ENCODE data around the gene TMEM144.

TMEM144 gene

GRCh38 chr4:158229768-158230167, 19.5 kb downstream of the TMEM144 start:
- no peak for DNase-seq
- no peak overlapping the region for H3K9ac ChIP-seq (ENCODE audit: low read length)

GRCh38 chr4:158234671-158235070, 24.4 kb downstream of the TMEM144 start:
- H4K20me1 ChIP-seq (ENCODE audit: insufficient read depth, low read length): no peaks in the 10 kb centered on the region
- H3K27ac ChIP-seq (ENCODE audit: low read length): no peak overlapping the region
- no peaks in the 10 kb centered on the region for H3F3A ChIP-seq (ENCODE audit: insufficient read depth, low read length)
- no peak for DNase-seq
- H2AFZ ChIP-seq (ENCODE audit: low read length): no peak overlapping the region
- no peaks in the 10 kb centered on the region for H3K36me3 ChIP-seq (replicated peaks; ENCODE audit: insufficient read depth, low read length)
- H3K9ac ChIP-seq (ENCODE audit: low read length): no peak overlapping the region
- H3K9me3 ChIP-seq (replicated peaks; ENCODE audit: insufficient read depth, low read length): no peaks in the 10 kb centered on the region
- H3K4me3 ChIP-seq (ENCODE audit: low read length): no peak overlapping the region
- H3K79me2 ChIP-seq (ENCODE audit: low read length): no peaks in the 10 kb centered on the region
- no peak overlapping the region for H3K4me2 ChIP-seq (ENCODE audit: low read depth, low read length)
- no peaks in the 10 kb centered on the region for H3K4me1 ChIP-seq (ENCODE audit: low read length)
- H3K9me2 ChIP-seq (replicated peaks; ENCODE audit: insufficient read depth, low read length): no peaks in the 10 kb centered on the region
- TF ChIP-seq EZH2 (optimal IDR thresholded peaks at IDR 0.05; ENCODE audit: low read depth, low read length): no peak
- TF ChIP-seq CTCF (IDR thresholded peaks at IDR 0.05; ENCODE audit: low read length): no peak
- no peak for TF ChIP-seq EZH2phosphoT487 (IDR thresholded peaks at IDR 0.05; ENCODE audit: low read length)
- no peaks in the 10 kb centered on the region for H3K27me3 ChIP-seq (replicated peaks; ENCODE audit: insufficient read depth, low read length)

More at GRCh38 chr4:158229768-158230167, 19.5 kb downstream of the TMEM144 start:
- H3K4me2 ChIP-seq (ENCODE audit: low read depth, low read length): no peak overlapping the region
- no peaks in the 10 kb centered on the region for H3F3A ChIP-seq (ENCODE audit: insufficient read depth, low read length)
- TF ChIP-seq CTCF (IDR thresholded peaks at IDR 0.05; ENCODE audit: low read length) (no peak), EZH2 (optimal IDR thresholded peaks at IDR 0.05; ENCODE audit: low read depth, low read length) (no peak), EZH2phosphoT487 (IDR thresholded peaks at IDR 0.05; ENCODE audit: low read length) (no peak)
- H3K79me2 ChIP-seq (ENCODE audit: low read length): no peaks in the 10 kb centered on the region
- no peaks in the 10 kb centered on the region for H3K27me3 ChIP-seq (replicated peaks; ENCODE audit: insufficient read depth, low read length)
- no peaks in the 10 kb centered on the region for H3K4me1 ChIP-seq (ENCODE audit: low read length)
- H4K20me1 ChIP-seq (ENCODE audit: insufficient read depth, low read length): no peaks in the 10 kb centered on the region
- H3K36me3 ChIP-seq (replicated peaks; ENCODE audit: insufficient read depth, low read length): no peaks in the 10 kb centered on the region
- no peaks in the 10 kb centered on the region for H3K9me2 ChIP-seq (replicated peaks; ENCODE audit: insufficient read depth, low read length)
- H3K4me3 ChIP-seq (ENCODE audit: low read length): no peak overlapping the region
- no peaks in the 10 kb centered on the region for H3K9me3 ChIP-seq (replicated peaks; ENCODE audit: insufficient read depth, low read length)
- H2AFZ ChIP-seq (ENCODE audit: low read length): no peak overlapping the region
- H3K27ac ChIP-seq (ENCODE audit: low read length): no peak overlapping the region

GRCh38 chr4:158236304-158237030, 26.2 kb downstream of the TMEM144 start:
- Histone ChIP-seq H3K79me2 (ENCODE audit: low read length) (no peaks in the 10 kb centered on the region), H3K27me3 (replicated peaks; ENCODE audit: insufficient read depth, low read length) (no peaks in the 10 kb centered on the region), H3K27ac (ENCODE audit: low read length) (no peak overlapping the region), H3K4me2 (ENCODE audit: low read depth, low read length) (no peak overlapping the region), H3K9me2 (replicated peaks; ENCODE audit: insufficient read depth, low read length) (no peaks in the 10 kb centered on the region), H3K9me3 (replicated peaks; ENCODE audit: insufficient read depth, low read length) (no peaks in the 10 kb centered on the region), H3K4me1 (ENCODE audit: low read length) (no peaks in the 10 kb centered on the region), H3K9ac (ENCODE audit: low read length) (no peak overlapping the region), H3K4me3 (ENCODE audit: low read length) (no peak overlapping the region), H3K36me3 (replicated peaks; ENCODE audit: insufficient read depth, low read length) (no peaks in the 10 kb centered on the region), H3F3A (ENCODE audit: insufficient read depth, low read length) (no peaks in the 10 kb centered on the region), H2AFZ (ENCODE audit: low read length) (no peak overlapping the region), H4K20me1 (ENCODE audit: insufficient read depth, low read length) (no peaks in the 10 kb centered on the region)
- TF ChIP-seq EZH2 (optimal IDR thresholded peaks at IDR 0.05; ENCODE audit: low read depth, low read length) (no peak), EZH2phosphoT487 (IDR thresholded peaks at IDR 0.05; ENCODE audit: low read length) (no peak), CTCF (IDR thresholded peaks at IDR 0.05; ENCODE audit: low read length) (no peak)
- no peak for DNase-seq
